Psoas muscle (tissue), 8 donors: ENCODE results near the gene RNF181. TPM values are rescaled to one million over a fixed set of nuclear protein-coding genes. Genes with fewer than 3 reads are reported as not detected.

ENCODE experiments used
- ATAC-seq, 4 donors: fragments of 200-7000 bp; cut with Tn5 transposase; one replicate each; pipeline ENCODE4 v1.9.1; 2020; ENCODE audit warnings: moderate library complexity in 3 of 4, mild to moderate bottlenecking in 2 of 4
- DNase-seq, 2 donors: peaks; one replicate each; pipeline ENCODE4 v3.0.0-alpha.2; 2020
- H3K27ac ChIP-seq: fragments of 200-600 bp; one replicate; pipeline ENCODE4 v1.8.0; 2022
- H3K27me3 ChIP-seq, 3 donors: fragments of 200-600 bp in 1 of 3; one replicate each; pipeline versions ENCODE4 v1.6.1 to v1.8.0; 2013 to 2022; ENCODE audit warnings: low read length in 2 of 3, mild to moderate bottlenecking in 2 of 3, moderate library complexity in 1 of 3; ENCODE audit not compliant: insufficient read depth in 3 of 3
- H3K36me3 ChIP-seq, 2 donors: fragments of 200-600 bp in 1 of 2; one replicate each; pipeline versions ENCODE4 v1.6.1 to v1.8.0; 2013 to 2022; ENCODE audit warnings: low read depth in 1 of 2, mild to moderate bottlenecking in 1 of 2, moderate library complexity in 1 of 2; ENCODE audit not compliant: insufficient read depth in 1 of 2
- H3K4me1 ChIP-seq: fragments of 200-600 bp; one replicate; pipeline ENCODE4 v1.8.0; 2022
- H3K4me3 ChIP-seq: fragments of 200-600 bp; one replicate; pipeline ENCODE4 v1.8.0; 2022; ENCODE audit warnings: mild to moderate bottlenecking
- H3K9me3 ChIP-seq: fragments of 200-600 bp; one replicate; pipeline ENCODE4 v1.8.0; 2022
- CTCF ChIP-seq: fragments of 200-600 bp; IDR thresholded peaks from one replicate; pipeline ENCODE4 v1.8.0; 2022; ENCODE audit warnings: antibody characterized with exemption
- WGBS, 3 donors: extraction: QIAGEN DNeasy Blood & Tissue Kit; methylation state at CpG; one replicate each; pipeline versions ENCODE4 v1.1.6 to v1.1.7; 2013; 5-methylcytosine and 5-hydroxymethylcytosine counted together
- intact Hi-C, 2 donors: fragments of 100-400 bp; cut with DNase I; formaldehyde crosslinking; loops; one replicate each; pipeline versions ENCODE4 v1.11.0 to v1.14.2; 2022
- polyA plus RNA-seq, 3 donors: library from polyadenylated mRNA; stranded (reverse); fragments of 200-250 nt; gene quantifications; one replicate each; pipeline ENCODE4 v1.2.3, GENCODE V29; 2013
- total RNA-seq, 4 donors: library from RNA; stranded (reverse); fragmentation: NEBNext Ultra II Directional in 2 of 4; extraction: Animal tissue kit (Norgen Biotek cat#: 25700) in 2 of 4; gene quantifications; one replicate each; pipeline versions ENCODE4 v1.2.1 to v1.2.4, GENCODE V29; 2021 to 2023
- donor health status: healthy with polysubstance abuse.
- donor health status: DM: no; HTN: no; CAD: no; lungs with moderate emphysema.
- donor health status: Bipolar disorder and iron deficiency.
- donor health status: healthy.
- donor health status: DM: yes; HTN: yes; CAD: no.
- donor health status: DM: no; HTN: no; CAD: no.
- donor health status: DM: no; HTN: no; CAD: no.
- donor health status: DM: yes; HTN: yes; CAD: no.

The RNF181 gene
- total and polyA plus RNA-seq, 7 donors, result 84.7 to 212 (median 107) TPM

GRCh38 chr2:85605406-85606115 lies 10.0 kb downstream of the RNF181 start:
- H3K4me1 ChIP-seq, result peaks cover 77% of the 10 kb centered on the region
- intact Hi-C loops, result no loop called here
- 36 to 45% (median 40%) methylated on average over 4 of the region's 4 CpGs for WGBS, 3 donors
- H3K27me3 ChIP-seq, result no peaks in the 10 kb centered on the region
- TF ChIP-seq CTCF, result no peak
- H3K9me3 ChIP-seq, result no peaks in the 10 kb centered on the region
- H3K4me3 ChIP-seq, result peak overlapping the region; percentile 74
- peaks cover 0 to 28% of the 10 kb centered on the region in 2 donors for H3K36me3 ChIP-seq
- ATAC-seq, result no peak
- DNase-seq, result no peak
- peak overlapping the region; percentile 89 for H3K27ac ChIP-seq

DNA sequence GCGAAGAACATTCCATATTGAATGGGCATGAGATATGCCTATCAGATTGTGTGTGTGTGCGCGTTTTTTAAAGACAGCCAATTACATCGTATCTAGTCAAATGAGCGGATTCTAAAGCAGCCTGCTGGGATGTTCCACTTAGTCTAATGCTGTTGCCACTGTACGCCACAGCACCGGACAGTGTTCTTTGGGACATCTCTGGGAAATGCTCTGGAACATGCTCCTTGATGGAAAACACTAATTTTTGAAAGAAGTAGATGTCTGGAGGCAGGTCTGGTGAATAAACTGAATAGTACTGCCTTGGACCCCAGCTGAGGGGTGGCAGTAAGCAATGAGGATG lies 10.5 kb downstream of the RNF181 start:
- no peak for TF ChIP-seq CTCF
- WGBS, 3 donors, result 61 to 67% (median 64%) methylated on average over 7 of the region's 7 CpGs
- Histone ChIP-seq H3K9me3 (no peaks in the 10 kb centered on the region), H3K27ac (peak overlapping the region; percentile 89), H3K27me3 (no peaks in the 10 kb centered on the region), H3K36me3 (peaks cover 0 to 23% of the 10 kb centered on the region in 2 donors), H3K4me1 (peaks cover 76% of the 10 kb centered on the region), H3K4me3 (peak overlapping the region; percentile 74)
- DNase-seq (no peak), ATAC-seq (no peak)
- intact Hi-C loops, result no loop called here

DNA sequence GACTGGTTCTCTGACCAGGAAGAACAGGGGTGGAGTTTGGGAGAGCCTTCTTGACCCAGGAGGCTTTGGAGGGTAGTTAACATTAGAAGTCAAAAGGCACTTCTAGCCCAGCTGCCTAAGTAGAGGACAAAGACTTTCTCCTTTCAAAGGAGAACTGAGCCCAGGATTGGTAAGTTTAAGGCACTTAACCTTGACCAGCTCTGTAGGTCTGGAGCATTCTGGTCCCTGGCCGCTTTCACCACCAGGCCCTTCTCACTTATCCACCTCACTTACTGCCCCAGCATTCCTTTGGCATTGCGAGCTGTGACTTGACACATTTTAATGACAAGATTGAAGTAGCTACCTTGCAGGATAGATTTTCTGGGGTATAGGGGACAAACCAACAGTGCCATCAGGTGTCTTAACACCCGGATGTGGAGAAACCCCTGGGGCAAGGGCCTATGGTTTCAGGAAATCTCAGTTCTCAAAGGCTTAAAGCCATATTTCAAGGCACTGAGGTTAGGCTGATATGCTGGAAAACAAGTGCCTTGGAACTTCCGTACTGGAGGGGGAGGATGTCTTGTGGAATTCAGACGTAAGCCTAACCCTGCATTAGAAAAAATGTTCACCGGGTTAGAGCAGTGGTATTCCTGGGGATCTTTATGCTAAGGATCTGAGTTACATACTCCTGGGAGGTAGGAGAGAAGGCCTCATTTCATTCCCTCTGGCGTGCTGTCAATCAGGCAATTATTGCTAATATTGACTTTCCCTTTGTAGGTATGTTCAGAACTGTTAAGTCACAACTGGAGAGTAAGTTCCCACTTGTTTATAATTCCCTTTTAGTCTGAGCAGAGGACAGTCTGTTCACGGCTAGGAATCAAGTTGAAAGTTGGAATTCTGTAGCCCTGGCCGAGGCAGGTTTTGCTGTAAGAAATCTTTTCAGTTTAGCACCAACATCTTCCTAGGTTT lies 12.0 kb downstream of the RNF181 start:
- ATAC-seq (peak in 3 of 4 donors; percentile 18 to 22 (median 20)), DNase-seq (no peak)
- H3K9me3 ChIP-seq, result no peaks in the 10 kb centered on the region
- H3K27ac ChIP-seq, result peak overlapping the region; percentile 89
- intact Hi-C loops, result no loop called here
- no peaks in the 10 kb centered on the region for H3K27me3 ChIP-seq
- peaks cover 70% of the 10 kb centered on the region for H3K4me1 ChIP-seq
- H3K4me3 ChIP-seq, result peak overlapping the region; percentile 74
- peaks cover 0 to 20% of the 10 kb centered on the region in 2 donors for H3K36me3 ChIP-seq
- no peak for TF ChIP-seq CTCF
- 24 to 52% (median 38%) methylated on average over 9 of the region's 9 CpGs for WGBS, 3 donors

DNA sequence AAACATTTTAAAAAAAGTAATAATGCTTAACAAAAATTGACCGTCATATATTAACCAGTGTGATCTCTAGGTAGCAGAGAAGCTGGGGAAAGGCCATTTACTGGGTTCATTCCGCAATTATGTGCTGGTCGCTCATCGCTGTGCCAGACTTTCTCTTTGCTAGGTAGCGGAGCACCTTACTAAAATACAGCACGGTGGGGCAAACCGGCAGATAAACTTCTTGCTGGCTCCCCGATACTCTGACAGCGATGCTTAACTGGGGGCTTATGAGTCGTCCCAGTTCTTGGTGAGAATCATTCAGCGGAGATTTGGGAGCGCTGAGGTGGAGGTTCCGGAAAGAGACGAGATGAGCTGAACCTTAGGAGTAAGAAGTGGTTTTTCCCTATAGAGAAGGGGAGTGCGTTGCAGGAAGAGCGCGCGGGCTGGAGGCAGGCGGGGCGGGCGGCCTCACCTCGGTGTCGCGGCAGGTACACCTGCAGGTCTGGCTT lies 15.7 kb downstream of the RNF181 start:
- H3K4me3 ChIP-seq, result peak overlapping the region; percentile 98

More for the DNA sequence above, 15.7 kb downstream of the RNF181 start:
- intact Hi-C loops, result no loop called here
- 6% methylated on average over 24 of the region's 24 CpGs for WGBS, 3 donors
- H3K27me3 ChIP-seq, result no peaks in the 10 kb centered on the region
- H3K27ac ChIP-seq, result peak overlapping the region; percentile 92
- no peaks in the 10 kb centered on the region for H3K9me3 ChIP-seq
- ATAC-seq, result no peak
- no peak for DNase-seq
- H3K36me3 ChIP-seq, result peaks cover 0 to 16% of the 10 kb centered on the region in 2 donors
- no peak for TF ChIP-seq CTCF
- peaks cover 60% of the 10 kb centered on the region for H3K4me1 ChIP-seq
